HEK293 (cell line): Measurements from ENCODE around the gene ARHGAP42.

ENCODE experiments used
- CTCF ChIA-PET: fragments of 350-600 bp; formaldehyde crosslinking; extraction: SDS; loops from one replicate; lab custom pipeline; 2021; ENCODE audit warnings: antibody characterized with exemption; lab: Yijun Ruan, JAX
- POLR2A ChIA-PET: fragments of 300-600 bp; formaldehyde crosslinking; extraction: SDS; loops from one replicate; lab custom pipeline; 2020; ENCODE audit warnings: antibody characterized with exemption, inconsistent platforms; lab: Yijun Ruan, JAX
- H3K27ac ChIP-seq: fragments of 200-500 bp; sonication (Bioruptor generic); 2 replicates; pipeline ENCODE4 v1.5.1; 2014; ENCODE audit warnings: low read depth, low read length, control low read depth, inconsistent platforms; ENCODE audit errors: extremely low read depth
- H3K36me3 ChIP-seq, 2 experiments: fragments of 200-500 bp in 1 of 2; sonication (Bioruptor generic) in 1 of 2; 1 replicate in 1 of 2; 2 replicates in 1 of 2; pipeline ENCODE4 v1.5.1; 2014 to 2017; ENCODE audit warnings: inconsistent platforms in 2 of 2, low read length in 2 of 2; ENCODE audit not compliant: control insufficient read depth in 2 of 2, insufficient read depth in 1 of 2
- H3K4me1 ChIP-seq: fragments of 200-500 bp; sonication (Bioruptor generic); 2 replicates; pipeline ENCODE4 v1.5.1; 2014; ENCODE audit warnings: mild to moderate bottlenecking, low read length, inconsistent platforms; ENCODE audit not compliant: control insufficient read depth, insufficient read depth
- H3K4me3 ChIP-seq: 2 replicates; pipeline ENCODE4 v1.5.1; 2011; ENCODE audit warnings: low read depth, mild to moderate bottlenecking, control low read depth, low read length, moderate library complexity
- H3K9me3 ChIP-seq: fragments of 200-500 bp; sonication (Bioruptor generic); 2 replicates; pipeline ENCODE4 v1.5.1; 2014; ENCODE audit warnings: low read depth, low read length, inconsistent platforms; ENCODE audit not compliant: control insufficient read depth, insufficient read depth
- FEZF1 ChIP-seq: fragments of 450-650 bp; formaldehyde crosslinking; IDR thresholded peaks from 2 replicates; pipeline ENCODE4 v1.5.1; 2016; ENCODE audit warnings: missing biosample characterization, missing genetic modification characterization
- MYNN ChIP-seq: fragments of 450-650 bp; formaldehyde crosslinking; IDR thresholded peaks from 2 replicates; pipeline ENCODE4 v1.5.1; 2016; ENCODE audit warnings: missing biosample characterization, missing genetic modification characterization, borderline replicate concordance
- SP3 ChIP-seq: fragments of 450-650 bp; formaldehyde crosslinking; IDR thresholded peaks from 2 replicates; pipeline ENCODE4 v1.5.1; 2016; ENCODE audit warnings: missing biosample characterization, missing genetic modification characterization
- YY1 ChIP-seq: fragments of 450-650 bp; formaldehyde crosslinking; IDR thresholded peaks from 2 replicates; pipeline ENCODE4 v1.5.1; 2018; ENCODE audit warnings: missing biosample characterization, missing genetic modification characterization
- YY2 ChIP-seq: fragments of 450-650 bp; formaldehyde crosslinking; IDR thresholded peaks from 2 replicates; pipeline ENCODE4 v1.5.1; 2016; ENCODE audit warnings: missing biosample characterization, missing genetic modification characterization
- ZBTB20 ChIP-seq: fragments of 450-650 bp; formaldehyde crosslinking; IDR thresholded peaks from 2 replicates; pipeline ENCODE4 v1.5.1; 2016; ENCODE audit warnings: missing biosample characterization, missing genetic modification characterization
- ZFP69B ChIP-seq: fragments of 450-650 bp; formaldehyde crosslinking; IDR thresholded peaks from 2 replicates; pipeline ENCODE4 v1.5.1; 2016; ENCODE audit warnings: missing biosample characterization, missing genetic modification characterization
- ZNF174 ChIP-seq: fragments of 450-650 bp; formaldehyde crosslinking; IDR thresholded peaks from 2 replicates; pipeline ENCODE4 v1.5.0; 2017; ENCODE audit warnings: missing biosample characterization, mild to moderate bottlenecking, missing genetic modification characterization
- ZNF19 ChIP-seq: fragments of 450-650 bp; formaldehyde crosslinking; IDR thresholded peaks from 2 replicates; pipeline ENCODE4; 2016; ENCODE audit warnings: missing biosample characterization, missing genetic modification characterization, low read depth
- ZNF211 ChIP-seq: fragments of 450-650 bp; formaldehyde crosslinking; IDR thresholded peaks from 2 replicates; pipeline ENCODE4 v1.5.1; 2016; ENCODE audit warnings: low read depth, missing biosample characterization, missing genetic modification characterization
- ZNF214 ChIP-seq: fragments of 450-650 bp; formaldehyde crosslinking; IDR thresholded peaks from 2 replicates; pipeline ENCODE4 v1.5.1; 2017; ENCODE audit warnings: missing biosample characterization, mild to moderate bottlenecking, missing genetic modification characterization, borderline replicate concordance
- ZNF324 ChIP-seq: fragments of 450-650 bp; formaldehyde crosslinking; IDR thresholded peaks from 2 replicates; pipeline ENCODE4 v1.5.1; 2016; ENCODE audit warnings: missing biosample characterization, missing genetic modification characterization
- ZNF473 ChIP-seq: fragments of 450-650 bp; formaldehyde crosslinking; IDR thresholded peaks from 2 replicates; pipeline ENCODE4 v1.5.1; 2017; ENCODE audit warnings: missing biosample characterization, missing genetic modification characterization
- ZNF624 ChIP-seq: fragments of 450-650 bp; formaldehyde crosslinking; IDR thresholded peaks from 2 replicates; pipeline ENCODE4 v1.5.1; 2017; ENCODE audit warnings: missing biosample characterization, missing genetic modification characterization
- ZNF664 ChIP-seq: fragments of 450-650 bp; formaldehyde crosslinking; IDR thresholded peaks from 2 replicates; pipeline ENCODE4 v1.5.1; 2016; ENCODE audit warnings: missing biosample characterization, missing genetic modification characterization
- ZNF791 ChIP-seq: fragments of 450-650 bp; formaldehyde crosslinking; IDR thresholded peaks from 2 replicates; pipeline ENCODE4 v1.5.1; 2016; ENCODE audit warnings: missing biosample characterization, missing genetic modification characterization
- ZSCAN23 ChIP-seq: fragments of 450-650 bp; formaldehyde crosslinking; IDR thresholded peaks from 2 replicates; pipeline ENCODE4 v1.5.1; 2016; ENCODE audit warnings: missing biosample characterization, missing genetic modification characterization
- TF ChIP-seq, protein P1 (sequence below): fragments of 450-650 bp; formaldehyde crosslinking; conservative IDR thresholded peaks from 2 replicates; pipeline ENCODE4 v1.5.1; 2016; ENCODE audit warnings: low read depth, missing biosample characterization, missing genetic modification characterization
- TF ChIP-seq, protein P2 (sequence below): fragments of 450-650 bp; IDR thresholded peaks from 2 replicates; pipeline ENCODE4 v1.5.1; 2018; ENCODE audit warnings: missing biosample characterization, missing genetic modification characterization
- TF ChIP-seq, protein P3 (sequence below): fragments of 450-650 bp; formaldehyde crosslinking; IDR thresholded peaks from 2 replicates; pipeline ENCODE4 v1.5.1; 2016; ENCODE audit warnings: missing biosample characterization, missing genetic modification characterization, borderline replicate concordance
- TF ChIP-seq, protein P4 (sequence below): fragments of 450-650 bp; formaldehyde crosslinking; IDR thresholded peaks from 2 replicates; pipeline ENCODE4 v1.5.1; 2017; ENCODE audit warnings: missing biosample characterization, missing genetic modification characterization

Gene ARHGAP42

DNA sequence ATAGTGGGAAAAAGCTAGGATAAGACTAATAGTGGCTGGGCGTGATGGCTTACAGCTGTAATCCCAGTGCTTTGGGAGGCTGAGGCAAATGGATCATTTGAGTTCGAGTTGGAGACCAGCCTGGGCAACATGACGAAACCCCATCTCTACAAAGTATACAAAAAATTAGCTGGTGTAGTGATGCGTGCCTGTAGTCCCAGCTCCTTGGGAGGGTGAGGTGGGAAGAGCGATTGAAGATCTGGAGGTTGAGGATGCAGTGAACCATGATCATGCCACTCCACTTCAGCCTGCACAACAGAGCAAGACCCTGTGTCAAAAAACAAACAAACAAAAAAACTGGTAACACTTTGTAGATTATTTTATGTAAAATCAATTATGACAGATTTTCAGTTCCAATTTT, 8.8 kb downstream of the ARHGAP42 start (continued):
- TF ChIP-seq, protein P1, sequence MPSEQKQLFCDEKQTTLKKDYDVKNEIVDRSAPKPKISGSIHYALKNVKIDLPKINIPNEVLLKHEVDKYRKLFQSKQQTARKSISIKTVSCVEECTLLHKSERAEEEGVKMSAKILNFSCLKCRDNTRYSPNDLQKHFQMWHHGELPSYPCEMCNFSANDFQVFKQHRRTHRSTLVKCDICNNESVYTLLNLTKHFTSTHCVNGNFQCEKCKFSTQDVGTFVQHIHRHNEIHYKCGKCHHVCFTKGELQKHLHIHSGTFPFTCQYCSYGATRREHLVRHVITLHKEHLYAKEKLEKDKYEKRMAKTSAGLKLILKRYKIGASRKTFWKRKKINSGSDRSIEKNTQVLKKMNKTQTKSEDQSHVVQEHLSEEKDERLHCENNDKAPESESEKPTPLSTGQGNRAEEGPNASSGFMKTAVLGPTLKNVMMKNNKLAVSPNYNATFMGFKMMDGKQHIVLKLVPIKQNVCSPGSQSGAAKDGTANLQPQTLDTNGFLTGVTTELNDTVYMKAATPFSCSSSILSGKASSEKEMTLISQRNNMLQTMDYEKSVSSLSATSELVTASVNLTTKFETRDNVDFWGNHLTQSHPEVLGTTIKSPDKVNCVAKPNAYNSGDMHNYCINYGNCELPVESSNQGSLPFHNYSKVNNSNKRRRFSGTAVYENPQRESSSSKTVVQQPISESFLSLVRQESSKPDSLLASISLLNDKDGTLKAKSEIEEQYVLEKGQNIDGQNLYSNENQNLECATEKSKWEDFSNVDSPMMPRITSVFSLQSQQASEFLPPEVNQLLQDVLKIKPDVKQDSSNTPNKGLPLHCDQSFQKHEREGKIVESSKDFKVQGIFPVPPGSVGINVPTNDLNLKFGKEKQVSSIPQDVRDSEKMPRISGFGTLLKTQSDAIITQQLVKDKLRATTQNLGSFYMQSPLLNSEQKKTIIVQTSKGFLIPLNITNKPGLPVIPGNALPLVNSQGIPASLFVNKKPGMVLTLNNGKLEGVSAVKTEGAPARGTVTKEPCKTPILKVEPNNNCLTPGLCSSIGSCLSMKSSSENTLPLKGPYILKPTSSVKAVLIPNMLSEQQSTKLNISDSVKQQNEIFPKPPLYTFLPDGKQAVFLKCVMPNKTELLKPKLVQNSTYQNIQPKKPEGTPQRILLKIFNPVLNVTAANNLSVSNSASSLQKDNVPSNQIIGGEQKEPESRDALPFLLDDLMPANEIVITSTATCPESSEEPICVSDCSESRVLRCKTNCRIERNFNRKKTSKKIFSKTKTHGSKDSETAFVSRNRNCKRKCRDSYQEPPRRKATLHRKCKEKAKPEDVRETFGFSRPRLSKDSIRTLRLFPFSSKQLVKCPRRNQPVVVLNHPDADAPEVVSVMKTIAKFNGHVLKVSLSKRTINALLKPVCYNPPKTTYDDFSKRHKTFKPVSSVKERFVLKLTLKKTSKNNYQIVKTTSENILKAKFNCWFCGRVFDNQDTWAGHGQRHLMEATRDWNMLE (tag by site-specific recombination): no peak
- no peak for TF ChIP-seq ZNF214
- TF ChIP-seq ZNF174 (tag by site-specific recombination): no peak
- TF ChIP-seq, all 188 proteins: peak for 0

DNA sequence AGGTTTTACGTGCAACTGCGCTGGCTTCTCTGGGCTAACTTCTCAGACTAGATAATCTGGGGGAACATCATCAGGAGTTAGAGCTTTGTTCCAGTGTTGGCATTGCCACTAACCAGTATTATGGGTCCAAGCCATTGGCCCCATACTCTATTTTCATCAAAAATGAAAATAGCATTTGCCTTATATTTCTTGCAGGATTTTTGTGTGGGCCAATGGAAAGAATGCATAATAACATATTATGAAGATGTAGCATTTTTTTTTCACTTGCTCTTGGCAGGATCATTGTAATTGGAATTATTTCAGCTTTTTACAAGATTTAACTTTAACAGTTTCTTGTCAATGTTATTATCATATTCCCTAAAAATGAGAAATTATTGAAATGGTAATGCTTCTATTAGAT, 16.1 kb downstream of the ARHGAP42 start:
- POLR2A ChIA-PET: no interaction called here

More for the DNA sequence above, 16.1 kb downstream of the ARHGAP42 start:
- Histone ChIP-seq H3K4me3 (no peak overlapping the region), H3K27ac (no peak overlapping the region), H3K4me1 (no peaks in the 10 kb centered on the region), H3K36me3 (no peaks in the 10 kb centered on the region), H3K9me3 (no peaks in the 10 kb centered on the region)
- CTCF ChIA-PET: no interaction called here
- TF ChIP-seq ZBTB20 (tag by site-specific recombination): no peak
- no peak for TF ChIP-seq ZNF19 (tag by site-specific recombination)
- no peak for TF ChIP-seq YY2
- no peak for TF ChIP-seq SP3 (tag by site-specific recombination)
- no peak for TF ChIP-seq ZSCAN23 (tag by site-specific recombination)
- TF ChIP-seq ZNF324 (tag by site-specific recombination): no peak
- TF ChIP-seq, protein P2, sequence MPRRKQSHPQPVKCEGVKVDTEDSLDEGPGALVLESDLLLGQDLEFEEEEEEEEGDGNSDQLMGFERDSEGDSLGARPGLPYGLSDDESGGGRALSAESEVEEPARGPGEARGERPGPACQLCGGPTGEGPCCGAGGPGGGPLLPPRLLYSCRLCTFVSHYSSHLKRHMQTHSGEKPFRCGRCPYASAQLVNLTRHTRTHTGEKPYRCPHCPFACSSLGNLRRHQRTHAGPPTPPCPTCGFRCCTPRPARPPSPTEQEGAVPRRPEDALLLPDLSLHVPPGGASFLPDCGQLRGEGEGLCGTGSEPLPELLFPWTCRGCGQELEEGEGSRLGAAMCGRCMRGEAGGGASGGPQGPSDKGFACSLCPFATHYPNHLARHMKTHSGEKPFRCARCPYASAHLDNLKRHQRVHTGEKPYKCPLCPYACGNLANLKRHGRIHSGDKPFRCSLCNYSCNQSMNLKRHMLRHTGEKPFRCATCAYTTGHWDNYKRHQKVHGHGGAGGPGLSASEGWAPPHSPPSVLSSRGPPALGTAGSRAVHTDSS (tag by site-specific recombination): no peak
- TF ChIP-seq ZNF664 (tag by site-specific recombination): no peak
- TF ChIP-seq FEZF1 (tag by site-specific recombination): no peak
- no peak for TF ChIP-seq MYNN
- TF ChIP-seq, protein P3, sequence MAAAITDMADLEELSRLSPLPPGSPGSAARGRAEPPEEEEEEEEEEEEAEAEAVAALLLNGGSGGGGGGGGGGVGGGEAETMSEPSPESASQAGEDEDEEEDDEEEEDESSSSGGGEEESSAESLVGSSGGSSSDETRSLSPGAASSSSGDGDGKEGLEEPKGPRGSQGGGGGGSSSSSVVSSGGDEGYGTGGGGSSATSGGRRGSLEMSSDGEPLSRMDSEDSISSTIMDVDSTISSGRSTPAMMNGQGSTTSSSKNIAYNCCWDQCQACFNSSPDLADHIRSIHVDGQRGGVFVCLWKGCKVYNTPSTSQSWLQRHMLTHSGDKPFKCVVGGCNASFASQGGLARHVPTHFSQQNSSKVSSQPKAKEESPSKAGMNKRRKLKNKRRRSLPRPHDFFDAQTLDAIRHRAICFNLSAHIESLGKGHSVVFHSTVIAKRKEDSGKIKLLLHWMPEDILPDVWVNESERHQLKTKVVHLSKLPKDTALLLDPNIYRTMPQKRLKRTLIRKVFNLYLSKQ (tag by site-specific recombination): no peak
- TF ChIP-seq YY1 (tag by site-specific recombination): no peak
- no peak for TF ChIP-seq ZNF214
- TF ChIP-seq ZNF473 (tag by site-specific recombination): no peak
- no peak for TF ChIP-seq ZFP69B
- TF ChIP-seq, protein P4, sequence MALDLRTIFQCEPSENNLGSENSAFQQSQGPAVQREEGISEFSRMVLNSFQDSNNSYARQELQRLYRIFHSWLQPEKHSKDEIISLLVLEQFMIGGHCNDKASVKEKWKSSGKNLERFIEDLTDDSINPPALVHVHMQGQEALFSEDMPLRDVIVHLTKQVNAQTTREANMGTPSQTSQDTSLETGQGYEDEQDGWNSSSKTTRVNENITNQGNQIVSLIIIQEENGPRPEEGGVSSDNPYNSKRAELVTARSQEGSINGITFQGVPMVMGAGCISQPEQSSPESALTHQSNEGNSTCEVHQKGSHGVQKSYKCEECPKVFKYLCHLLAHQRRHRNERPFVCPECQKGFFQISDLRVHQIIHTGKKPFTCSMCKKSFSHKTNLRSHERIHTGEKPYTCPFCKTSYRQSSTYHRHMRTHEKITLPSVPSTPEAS: no peak
- no peak for TF ChIP-seq ZNF211 (tag by site-specific recombination)
- TF ChIP-seq ZNF791: no peak
- no peak for TF ChIP-seq ZNF624 (tag by site-specific recombination)
